Subcutaneous adipose tissue (tissue), 4 donors: ENCODE measurements around the gene NCAPH2. TPM values are rescaled to one million over a fixed set of nuclear protein-coding genes. Genes with fewer than 3 reads are reported as not detected.

Source experiments
- total RNA-seq, 4 donors: library from RNA; depleted of rRNA; stranded (reverse); fragments of >200 nt; gene quantifications; one replicate each; pipeline ENCODE4 v1.1.0, GENCODE V29; 2016
- TF ChIP-seq, protein P1 (sequence below): fragments of 450-650 bp; IDR thresholded peaks from one replicate; pipeline ENCODE4 v1.5.1; 2016; ENCODE audit warnings: low read depth, mild to moderate bottlenecking, control low read depth, antibody characterized with exemption, moderate library complexity

NCAPH2 gene
- total RNA-seq, 4 donors from 2014 or later, result 15.3 to 55.6 (median 27.8) TPM

DNA sequence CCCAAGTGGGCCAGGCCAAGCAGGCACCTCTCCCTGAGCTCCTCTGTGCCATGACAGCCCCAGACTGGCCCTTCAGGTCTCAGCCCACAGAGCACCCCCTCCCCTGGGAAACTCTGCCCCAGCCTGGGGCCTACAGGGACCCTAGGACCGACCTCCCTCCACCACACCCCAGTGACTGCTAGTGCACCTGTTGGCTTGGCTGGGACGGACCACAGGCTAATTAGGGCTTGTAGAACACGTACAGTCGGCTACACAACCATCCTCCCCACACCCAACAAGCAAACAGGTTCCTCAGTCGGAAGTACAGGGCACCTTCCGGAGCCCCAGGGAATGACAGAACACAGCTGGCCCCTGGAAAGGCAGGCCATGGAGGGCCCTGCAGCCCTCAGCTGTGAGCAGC, 37.5 kb upstream of the NCAPH2 start:
- TF ChIP-seq, protein P1, sequence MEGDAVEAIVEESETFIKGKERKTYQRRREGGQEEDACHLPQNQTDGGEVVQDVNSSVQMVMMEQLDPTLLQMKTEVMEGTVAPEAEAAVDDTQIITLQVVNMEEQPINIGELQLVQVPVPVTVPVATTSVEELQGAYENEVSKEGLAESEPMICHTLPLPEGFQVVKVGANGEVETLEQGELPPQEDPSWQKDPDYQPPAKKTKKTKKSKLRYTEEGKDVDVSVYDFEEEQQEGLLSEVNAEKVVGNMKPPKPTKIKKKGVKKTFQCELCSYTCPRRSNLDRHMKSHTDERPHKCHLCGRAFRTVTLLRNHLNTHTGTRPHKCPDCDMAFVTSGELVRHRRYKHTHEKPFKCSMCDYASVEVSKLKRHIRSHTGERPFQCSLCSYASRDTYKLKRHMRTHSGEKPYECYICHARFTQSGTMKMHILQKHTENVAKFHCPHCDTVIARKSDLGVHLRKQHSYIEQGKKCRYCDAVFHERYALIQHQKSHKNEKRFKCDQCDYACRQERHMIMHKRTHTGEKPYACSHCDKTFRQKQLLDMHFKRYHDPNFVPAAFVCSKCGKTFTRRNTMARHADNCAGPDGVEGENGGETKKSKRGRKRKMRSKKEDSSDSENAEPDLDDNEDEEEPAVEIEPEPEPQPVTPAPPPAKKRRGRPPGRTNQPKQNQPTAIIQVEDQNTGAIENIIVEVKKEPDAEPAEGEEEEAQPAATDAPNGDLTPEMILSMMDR, result no peak

DNA sequence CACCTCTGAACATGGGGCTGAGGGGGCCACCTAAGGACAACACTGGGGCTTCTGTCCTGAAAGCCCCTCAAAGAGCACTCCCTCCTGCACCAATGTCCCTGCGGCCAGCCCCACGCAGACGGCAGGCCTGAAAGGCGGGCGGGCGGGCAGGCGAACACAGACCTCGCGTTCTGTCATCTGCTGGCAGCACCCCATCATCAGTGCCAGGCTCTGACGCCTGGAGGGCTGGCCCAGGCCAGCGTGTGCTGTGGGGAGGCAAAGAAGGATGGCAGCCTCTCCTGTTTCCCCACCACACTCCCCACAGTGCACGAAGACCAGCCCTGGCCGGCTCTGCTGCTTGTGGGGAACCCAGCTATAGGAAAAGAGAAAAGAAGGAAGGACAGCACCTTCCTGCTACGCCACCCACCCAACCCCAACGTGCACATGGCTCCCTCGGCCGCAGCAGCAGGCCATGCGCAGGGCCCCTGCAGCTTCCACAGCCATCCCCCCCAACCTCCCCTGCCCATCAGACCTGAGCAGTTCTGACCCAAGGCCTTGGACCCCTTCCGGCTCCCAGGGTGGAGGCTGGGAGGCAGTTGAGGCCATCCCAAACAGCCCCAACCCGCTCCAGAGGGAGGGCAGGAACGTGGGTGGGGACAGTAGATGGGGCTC, 36.7 kb upstream of the NCAPH2 start:
- TF ChIP-seq, protein P1, result no peak

DNA sequence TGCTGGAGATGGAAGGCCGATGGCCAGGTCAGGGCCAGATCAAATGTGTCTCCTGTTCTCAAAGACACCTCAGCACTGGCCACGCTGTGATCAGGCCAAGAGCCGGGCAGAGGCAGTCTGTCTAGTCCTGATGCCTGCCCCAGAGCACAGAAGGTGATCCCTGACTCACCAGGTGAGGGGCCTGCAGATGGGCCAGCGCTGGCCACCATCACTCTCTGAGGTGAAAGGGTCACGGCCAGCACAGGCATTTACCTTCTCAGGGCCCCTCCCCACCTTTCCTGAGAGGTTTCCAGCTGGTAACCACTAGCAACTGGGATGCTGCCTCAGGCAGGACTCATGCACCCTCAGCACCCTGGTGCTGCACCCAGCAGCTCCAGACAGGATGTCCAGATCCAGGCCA, 36.1 kb upstream of the NCAPH2 start:
- TF ChIP-seq, protein P1, result no peak

DNA sequence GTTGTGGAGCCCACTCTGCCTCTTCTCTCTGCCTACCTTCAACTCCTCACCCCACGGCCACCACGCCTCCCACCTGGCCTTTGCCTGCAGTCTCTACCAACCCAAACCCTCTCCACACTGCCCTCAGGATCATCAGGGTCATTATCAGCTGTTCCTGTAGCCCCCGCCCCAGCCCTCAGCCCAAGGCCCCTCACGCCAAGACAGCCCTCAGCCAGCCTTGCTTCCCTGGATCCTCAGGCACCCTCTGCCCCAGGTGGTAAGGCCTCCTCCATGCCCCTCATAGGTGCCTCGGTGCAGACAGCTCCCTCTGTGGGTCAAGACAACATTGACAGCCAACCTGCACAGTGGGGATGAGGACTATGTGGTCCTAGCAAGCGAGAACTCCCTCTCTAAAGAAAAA, 34.9 kb upstream of the NCAPH2 start:
- TF ChIP-seq, protein P1, result no peak

DNA sequence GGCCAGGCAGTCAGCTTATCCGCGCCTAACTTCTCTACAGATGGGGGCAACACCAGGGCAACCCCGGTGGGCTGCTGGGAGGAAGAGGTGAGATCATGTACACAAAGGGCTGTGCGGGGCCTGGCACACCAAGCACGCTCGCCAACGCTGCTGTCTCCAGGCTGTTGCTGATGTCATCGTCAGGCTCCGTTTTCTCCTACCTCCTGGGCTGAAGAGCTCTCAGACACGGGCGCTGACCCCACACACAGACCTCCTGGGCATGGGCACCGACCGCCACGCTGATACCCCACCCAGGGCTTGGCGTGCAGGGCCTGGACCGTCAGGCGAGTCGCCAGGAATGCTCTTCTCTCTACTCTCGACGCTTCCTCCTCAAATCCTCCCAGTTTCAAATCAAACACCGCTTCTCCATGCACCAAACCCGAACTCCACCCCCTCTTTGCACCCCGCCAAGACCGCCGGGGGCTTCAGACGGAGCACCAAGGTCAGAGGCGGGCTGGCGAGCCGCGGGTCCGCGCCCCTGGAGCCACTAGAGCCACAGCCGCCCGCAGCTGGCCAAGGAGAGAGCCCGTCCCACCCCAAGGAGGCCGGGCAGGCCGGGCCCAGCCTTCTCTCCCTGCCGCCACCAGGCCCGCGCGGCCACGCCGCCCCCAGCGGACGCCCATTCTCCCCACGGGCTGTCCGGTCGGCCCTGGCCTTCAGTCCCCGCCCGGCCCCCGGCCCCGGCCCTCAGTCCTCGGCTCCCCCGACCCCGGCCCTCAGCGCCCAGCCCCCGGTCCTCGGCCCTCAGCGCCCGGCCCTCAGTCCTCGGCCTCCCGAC, 34.0 kb upstream of the NCAPH2 start:
- TF ChIP-seq, protein P1, result no peak

DNA sequence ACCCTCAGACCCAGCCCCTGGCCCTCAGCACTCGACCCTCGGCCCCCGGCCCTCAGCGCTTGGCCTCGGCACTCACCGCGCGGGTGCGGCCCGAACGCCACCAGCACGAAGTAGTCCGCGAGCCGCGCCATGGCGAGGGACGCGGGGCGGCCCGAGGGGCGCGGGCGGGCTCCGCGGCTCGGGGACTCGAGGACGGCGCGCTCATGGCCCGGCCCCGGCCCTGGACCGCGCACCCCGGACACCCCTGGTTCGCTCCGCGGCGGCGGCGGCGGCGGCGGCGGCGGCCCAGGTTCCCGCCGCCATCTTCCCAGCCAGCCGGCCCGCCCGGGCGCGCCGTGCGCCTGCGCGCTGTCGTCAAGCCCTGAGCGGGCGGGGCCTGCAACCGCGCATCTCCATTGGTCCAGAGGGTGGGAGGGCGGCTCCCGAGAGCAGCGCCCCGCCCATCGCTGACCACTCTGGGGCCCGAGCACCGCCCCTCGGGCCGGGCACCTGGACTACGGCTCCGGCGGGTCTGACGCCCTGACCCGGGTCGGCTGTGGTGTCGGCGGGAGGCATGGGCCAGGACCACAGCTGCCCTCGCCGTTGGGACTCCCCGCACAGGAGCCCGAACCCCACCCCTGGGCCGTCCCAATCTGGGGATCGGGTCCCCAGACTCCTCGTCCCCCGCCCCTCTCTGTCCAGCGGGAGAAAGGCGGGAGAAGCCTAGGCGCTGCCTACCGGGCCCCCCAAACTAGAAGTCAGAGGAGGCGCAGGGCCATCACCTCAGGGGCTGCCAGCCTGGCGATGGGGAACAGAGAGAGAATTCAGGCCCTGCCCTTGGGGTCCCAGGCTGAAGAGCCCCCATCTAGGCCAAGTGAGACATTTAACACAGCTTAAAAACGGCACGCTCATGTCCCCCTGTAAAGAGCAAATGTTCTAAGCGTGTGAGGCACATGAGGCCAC, 33.0 kb upstream of the NCAPH2 start, which contains the start of gene SBF1:
Gene SBF1 (minus strand): TSS at position 326 of the 942 bp plus-strand sequence. CDS start 195 bp downstream, at position 131.
- TF ChIP-seq, protein P1, result no peak

DNA sequence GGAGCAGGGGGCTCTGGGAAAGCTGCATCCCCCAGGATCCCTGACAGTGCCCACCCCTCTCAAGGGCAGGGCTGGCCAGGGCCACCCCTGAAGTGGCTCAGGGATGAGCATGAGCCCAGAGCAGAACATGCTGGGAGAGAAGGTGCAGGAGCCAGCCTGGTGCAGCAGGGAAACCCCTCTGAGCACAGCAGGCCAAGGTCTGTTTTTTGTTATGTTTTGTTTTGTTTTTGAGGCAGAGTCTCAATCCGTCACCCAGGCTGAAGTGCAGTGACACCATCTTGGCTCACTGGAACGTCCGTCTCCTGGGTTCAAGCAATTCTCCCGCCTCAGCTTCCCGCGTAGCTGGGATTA, 32.4 kb upstream of the NCAPH2 start:
- TF ChIP-seq, protein P1, result no peak
